SK-N-SH (cell line): Measurements from ENCODE around the gene JPT2. TPM values are rescaled to one million over a fixed set of nuclear protein-coding genes. Genes with fewer than 3 reads are reported as not detected.

Experiments used
- CTCF ChIA-PET: fragments of 300-600, 350-600 bp; formaldehyde crosslinking; extraction: SDS; loops from one replicate; lab custom pipeline; 2021; lab: Yijun Ruan, JAX
- POLR2A ChIA-PET: fragments of 350-600 bp; sonication (Branson Sonifier 250); formaldehyde crosslinking; extraction: SDS; loops from one replicate; lab custom pipeline; 2020; ENCODE audit warnings: antibody characterized with exemption, inconsistent platforms; lab: Yijun Ruan, JAX
- DNase-seq: peaks from one replicate; pipeline ENCODE4 v3.0.0; 2012
- H2AFZ ChIP-seq: fragments of 200-600 bp; sonication (generic); 2 replicates; pipeline ENCODE4 v1.8.1; 2016; ENCODE audit warnings: antibody characterized with exemption, mild to moderate bottlenecking, low read depth
- H3F3A ChIP-seq: fragments of 200-600 bp; sonication (generic); replicated peaks from 2 replicates; pipeline ENCODE3; 2016; ENCODE audit warnings: antibody characterized with exemption, mild to moderate bottlenecking; ENCODE audit not compliant: insufficient read depth
- H3K27ac ChIP-seq, 2 experiments: fragments of 200-500 bp in 1 of 2; fragments of 200-600 bp in 1 of 2; sonication (Bioruptor generic) in 1 of 2; sonication (generic), shearing (Covaris generic) in 1 of 2; 2 replicates each; pipeline versions ENCODE4 v1.5.1 to v1.6.1; 2014 to 2016; ENCODE audit warnings: low read depth in 2 of 2, inconsistent platforms in 1 of 2, low read length in 1 of 2, mild to moderate bottlenecking in 1 of 2, mixed read lengths in 1 of 2
- H3K27me3 ChIP-seq: fragments of 200-600 bp; sonication (generic), shearing (Covaris generic); 2 replicates; pipeline ENCODE4 v1.6.1; 2016; ENCODE audit warnings: mixed run types; ENCODE audit not compliant: insufficient read depth
- H3K36me3 ChIP-seq, 2 experiments: fragments of 200-500 bp in 1 of 2; fragments of 200-600 bp in 1 of 2; sonication (Bioruptor generic) in 1 of 2; sonication (generic) in 1 of 2; replicated peaks in 1 of 2; 2 replicates each; pipeline versions ENCODE3 to v1.5.1; 2014 to 2016; ENCODE audit warnings: low read length in 1 of 2, mild to moderate bottlenecking in 1 of 2; ENCODE audit not compliant: insufficient read depth in 2 of 2, control insufficient read depth in 1 of 2
- H3K4me1 ChIP-seq, 2 experiments: fragments of 200-500 bp in 1 of 2; fragments of 200-600 bp in 1 of 2; sonication (Bioruptor generic) in 1 of 2; sonication (generic), shearing (Covaris generic) in 1 of 2; 2 replicates each; pipeline versions ENCODE4 v1.5.1 to v1.6.1; 2014 to 2016; ENCODE audit warnings: low read depth in 1 of 2, low read length in 1 of 2, mixed run types in 1 of 2; ENCODE audit not compliant: insufficient read depth in 2 of 2, control insufficient read depth in 1 of 2
- H3K4me2 ChIP-seq: fragments of 200-600 bp; sonication (generic), shearing (Covaris generic); 2 replicates; pipeline ENCODE4 v1.6.1; 2017; ENCODE audit warnings: mixed run types
- H3K4me3 ChIP-seq, 2 experiments: fragments of 200-500 bp in 1 of 2; fragments of 200-600 bp in 1 of 2; sonication (Bioruptor generic) in 1 of 2; sonication (generic), shearing (Covaris generic) in 1 of 2; 2 replicates each; pipeline versions ENCODE4 v1.5.1 to v1.8.1; 2014 to 2016; ENCODE audit warnings: low read depth in 2 of 2, inconsistent platforms in 1 of 2, low read length in 1 of 2, mild to moderate bottlenecking in 1 of 2, mixed read lengths in 1 of 2, moderate library complexity in 1 of 2
- H3K79me2 ChIP-seq: fragments of 200-600 bp; sonication (generic); 2 replicates; pipeline ENCODE4 v1.8.1; 2017; ENCODE audit warnings: mild to moderate bottlenecking; ENCODE audit not compliant: insufficient read depth
- H3K9ac ChIP-seq: fragments of 200-600 bp; sonication (generic); 2 replicates; pipeline ENCODE4 v1.6.1; 2017; ENCODE audit warnings: mixed run types
- H3K9me2 ChIP-seq: fragments of 200-600 bp; sonication (generic); 2 replicates; pipeline ENCODE4 v1.6.1; 2017; ENCODE audit warnings: mixed run types
- H3K9me3 ChIP-seq: fragments of 200-600 bp; sonication (generic); 2 replicates; pipeline ENCODE4 v1.6.1; 2017; ENCODE audit warnings: mixed run types, mild to moderate bottlenecking, moderate library complexity
- H4K20me1 ChIP-seq: fragments of 200-600 bp; sonication (generic); 2 replicates; pipeline ENCODE4 v1.6.1; 2017; ENCODE audit warnings: mild to moderate bottlenecking, mixed run types; ENCODE audit not compliant: insufficient read depth
- CHD2 ChIP-seq: fragments of 150-350 bp; IDR thresholded peaks from 2 replicates; pipeline ENCODE4 v1.6.1; 2018; ENCODE audit warnings: low read length; ENCODE audit not compliant: partially characterized antibody
- EZH2phosphoT487 ChIP-seq: fragments of 200-600 bp; sonication (generic); IDR thresholded peaks from 2 replicates; pipeline ENCODE4 v1.6.1; 2017; ENCODE audit warnings: low read depth, mixed run types, mild to moderate bottlenecking, antibody characterized with exemption, moderate library complexity, borderline replicate concordance
- MXI1 ChIP-seq: IDR thresholded peaks from 2 replicates; pipeline ENCODE4 v1.6.1; 2012; ENCODE audit warnings: mild to moderate bottlenecking, low read depth, low read length, improper control_type of control experiment
- NFIC ChIP-seq: IDR thresholded peaks from 2 replicates; pipeline ENCODE4 v1.4.0; 2012; ENCODE audit warnings: borderline replicate concordance
- NRF1 ChIP-seq: IDR thresholded peaks from 2 replicates; pipeline ENCODE4 v1.6.1; 2012; ENCODE audit warnings: low read depth, mild to moderate bottlenecking, low read length
- PBX3 ChIP-seq: IDR thresholded peaks from 2 replicates; pipeline ENCODE4; 2012
- POLR2AphosphoS5 ChIP-seq: IDR thresholded peaks from 2 replicates; pipeline ENCODE4 v1.6.1; 2012; ENCODE audit warnings: low read depth, low read length
- WGBS: methylation state at CpG from one replicate; pipeline ENCODE4 v1.1.6; 2017; ENCODE audit warnings: low lambda C conversion rate; 5-methylcytosine and 5-hydroxymethylcytosine counted together
- polyA plus RNA-seq, 3 experiments: library from polyadenylated mRNA; depleted of rRNA; stranded (reverse); fragments of >200 nt; gene quantifications; 2 replicates each; pipeline ENCODE4 v1.2.3, GENCODE V29; 2012
- TF ChIP-seq, protein P1 (sequence below): IDR thresholded peaks from 2 replicates; pipeline ENCODE4 v1.4.0; 2012; ENCODE audit warnings: low read depth, borderline replicate concordance
- TF ChIP-seq, protein P2 (sequence below): IDR thresholded peaks from 2 replicates; pipeline ENCODE4 v1.4.0; 2012; ENCODE audit warnings: low read depth, borderline replicate concordance

Gene JPT2
- polyA plus RNA-seq, 1 of the 3 experiments (the other 2 are of a cell fraction): 67.4 TPM

- Histone ChIP-seq H3K27me3 (no peaks in the 10 kb centered on the region), H3K4me3 (peak overlapping the region; percentile 82 to 89), H3K4me2 (peak overlapping the region; percentile 97), H3K79me2 (peaks cover 65% of the 10 kb centered on the region), H2AFZ (peak overlapping the region; percentile 77), H3K4me1 (peaks cover 13 to 22% of the 10 kb centered on the region in 2 experiments; a peak in 3 of 4 replicates), H3K9me2 (no peaks in the 10 kb centered on the region), H3F3A (peaks cover 26% of the 10 kb centered on the region), H3K9ac (peak overlapping the region; percentile 85), H3K27ac (peak overlapping the region; percentile 79 to 91; a peak in 3 of 4 replicates), H3K9me3 (no peaks in the 10 kb centered on the region), H3K36me3 (peaks cover 6 to 12% of the 10 kb centered on the region in 2 experiments), H4K20me1 (peaks cover 44% of the 10 kb centered on the region)
- ChIA-PET CTCF (interaction anchor here (0.6 to 1.9 kb wide), 33 partner anchors 9 to 429 kb away, joined by 3 to 14 read pairs (median 5); partner anchors contain the start of genes CRAMP1, EME2, IFT140 and JPT2), POLR2A (interaction anchor here (0.5 to 1.5 kb wide), 12 partner anchors 15 to 632 kb away, joined by 3 to 10 read pairs (median 4); partner anchors contain the start of genes CRAMP1, EME2, FAHD1 and HAGH)
- TF ChIP-seq NRF1: peak; percentile 32
- TF ChIP-seq, protein P1, sequence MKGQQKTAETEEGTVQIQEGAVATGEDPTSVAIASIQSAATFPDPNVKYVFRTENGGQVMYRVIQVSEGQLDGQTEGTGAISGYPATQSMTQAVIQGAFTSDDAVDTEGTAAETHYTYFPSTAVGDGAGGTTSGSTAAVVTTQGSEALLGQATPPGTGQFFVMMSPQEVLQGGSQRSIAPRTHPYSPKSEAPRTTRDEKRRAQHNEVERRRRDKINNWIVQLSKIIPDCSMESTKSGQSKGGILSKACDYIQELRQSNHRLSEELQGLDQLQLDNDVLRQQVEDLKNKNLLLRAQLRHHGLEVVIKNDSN: no peak
- TF ChIP-seq EZH2phosphoT487: no peak
- TF ChIP-seq MXI1: 0 out of 2 replicates have a peak, but pooled peaks have one; percentile 32
- TF ChIP-seq NFIC: no peak
- no peak for TF ChIP-seq CHD2
- no peak for TF ChIP-seq POLR2AphosphoS5
- TF ChIP-seq, protein P2, sequence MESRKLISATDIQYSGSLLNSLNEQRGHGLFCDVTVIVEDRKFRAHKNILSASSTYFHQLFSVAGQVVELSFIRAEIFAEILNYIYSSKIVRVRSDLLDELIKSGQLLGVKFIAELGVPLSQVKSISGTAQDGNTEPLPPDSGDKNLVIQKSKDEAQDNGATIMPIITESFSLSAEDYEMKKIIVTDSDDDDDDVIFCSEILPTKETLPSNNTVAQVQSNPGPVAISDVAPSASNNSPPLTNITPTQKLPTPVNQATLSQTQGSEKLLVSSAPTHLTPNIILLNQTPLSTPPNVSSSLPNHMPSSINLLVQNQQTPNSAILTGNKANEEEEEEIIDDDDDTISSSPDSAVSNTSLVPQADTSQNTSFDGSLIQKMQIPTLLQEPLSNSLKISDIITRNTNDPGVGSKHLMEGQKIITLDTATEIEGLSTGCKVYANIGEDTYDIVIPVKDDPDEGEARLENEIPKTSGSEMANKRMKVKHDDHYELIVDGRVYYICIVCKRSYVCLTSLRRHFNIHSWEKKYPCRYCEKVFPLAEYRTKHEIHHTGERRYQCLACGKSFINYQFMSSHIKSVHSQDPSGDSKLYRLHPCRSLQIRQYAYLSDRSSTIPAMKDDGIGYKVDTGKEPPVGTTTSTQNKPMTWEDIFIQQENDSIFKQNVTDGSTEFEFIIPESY: no peak
- TF ChIP-seq PBX3: no peak
- DNase-seq: peak; percentile 74
- WGBS: under 1% methylated on average over 18 of the region's 62 CpGs
Observed at GRCh38 chr16:1706386-1707192, 28.5 kb downstream of the JPT2 start.
